ENCODE data around the gene ATG14.

GRCh38 chr14:55450124-55450523 is 38.5 kb upstream of the ATG14 start:
- TF ChIP-seq CTCF (conservative IDR thresholded peaks at IDR 0.05) = no peak
- no peak for TF ChIP-seq ZFX (IDR thresholded peaks at IDR 0.05)
